Bladder microvascular endothelial cell (primary cell): ENCODE measurements around the gene IFIH1. TPM values are rescaled to one million over a fixed set of nuclear protein-coding genes. Genes with fewer than 3 reads are reported as not detected.

ENCODE experiments used
- total RNA-seq: library from RNA; depleted of rRNA; stranded (reverse); fragments of >200 nt; gene quantifications from 2 replicates; pipeline ENCODE4 v1.2.3, GENCODE V29; 2014

IFIH1 gene
- total RNA-seq = 8.4 and 23.6 TPM in 2 replicates

DNA sequence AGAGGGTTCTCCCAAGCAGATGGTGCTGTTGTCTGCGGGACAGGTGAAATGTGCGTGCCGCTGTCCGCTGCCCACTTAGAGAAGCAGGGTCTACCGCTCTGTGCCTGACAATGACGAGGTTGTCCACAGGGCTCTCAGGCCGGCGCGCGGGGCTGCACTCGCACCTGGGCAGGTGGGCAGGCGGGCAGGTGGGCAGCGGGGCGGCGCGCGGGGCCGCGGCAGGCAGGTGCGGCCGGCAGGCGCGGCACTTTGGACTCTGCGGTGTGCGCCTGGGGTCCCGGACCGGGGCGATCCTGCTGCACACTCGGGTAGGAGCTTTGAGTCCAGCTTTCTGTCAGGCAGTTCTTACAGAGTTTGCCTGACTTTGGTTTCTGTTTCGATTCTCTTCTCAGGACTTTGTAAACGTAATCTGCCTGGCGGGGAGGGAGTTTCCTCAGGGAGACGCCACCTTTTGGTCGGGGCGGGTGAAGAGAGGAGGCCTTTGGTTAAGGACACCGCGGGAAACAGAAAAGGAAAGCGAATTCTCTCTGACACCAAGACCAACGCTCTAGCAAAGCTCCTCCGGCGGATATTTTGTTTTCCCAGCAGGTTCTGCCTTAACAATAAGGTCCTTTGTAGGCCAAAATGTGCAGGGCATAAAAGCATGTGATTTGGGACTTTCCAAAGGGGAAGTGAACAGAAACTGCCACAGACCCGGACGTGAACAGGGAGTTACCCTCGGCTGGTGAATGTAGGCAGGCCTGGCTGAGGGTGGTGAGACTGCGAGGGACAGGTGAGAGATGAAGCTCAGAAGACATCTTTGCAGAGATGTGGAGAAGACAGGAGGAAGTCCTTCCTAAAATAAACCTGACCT, at the start of gene IFIH1:
TSS of gene IFIH1 (minus strand) at position 357 of the 853 bp plus-strand sequence. CDS start 377 bp downstream, outside the sequence.

DNA sequence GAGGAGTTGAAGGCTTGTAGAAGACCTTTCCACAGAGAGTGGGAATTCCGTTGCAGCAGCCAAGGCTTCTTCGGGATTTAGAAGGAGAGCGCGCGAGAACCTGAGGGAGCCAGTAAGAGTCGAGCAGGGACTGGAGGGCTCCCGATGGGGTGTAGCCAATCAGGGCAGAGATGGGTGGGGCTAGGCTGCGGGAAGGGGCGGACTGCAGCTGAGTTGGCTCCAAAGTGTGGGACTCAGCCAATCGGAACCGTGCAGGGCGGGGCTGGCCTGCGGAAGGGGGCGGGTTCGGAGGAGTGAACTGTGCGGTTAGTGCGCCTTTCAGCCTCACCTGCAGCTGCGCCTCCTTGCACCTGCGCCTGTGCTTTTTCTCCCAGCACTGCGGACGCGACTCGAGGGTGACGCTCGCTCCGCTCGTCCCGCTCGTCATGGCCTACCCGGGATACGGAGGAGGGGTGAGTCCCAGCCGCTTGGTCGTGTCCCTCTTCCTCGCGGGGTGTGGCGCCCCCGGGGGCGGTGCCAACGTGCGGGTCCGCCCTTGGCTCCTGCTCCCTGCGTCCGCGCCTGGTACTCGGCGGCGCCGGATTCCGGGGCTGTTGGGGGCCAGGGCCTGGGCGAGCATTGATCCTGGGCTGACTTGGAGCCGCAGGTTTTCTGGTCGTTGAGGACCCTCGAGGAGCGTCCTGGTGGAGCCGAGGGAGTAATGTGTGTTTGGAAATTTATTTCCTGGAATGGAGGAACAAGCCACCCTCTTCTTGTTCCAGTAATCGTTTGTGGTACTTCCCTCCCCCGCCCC, 25.5 kb upstream of the IFIH1 start, which contains the start of gene GCA:
TSS of gene GCA (plus strand) at position 309 of the 793 bp plus-strand sequence. CDS start at position 426, 117 bp downstream.

DNA sequence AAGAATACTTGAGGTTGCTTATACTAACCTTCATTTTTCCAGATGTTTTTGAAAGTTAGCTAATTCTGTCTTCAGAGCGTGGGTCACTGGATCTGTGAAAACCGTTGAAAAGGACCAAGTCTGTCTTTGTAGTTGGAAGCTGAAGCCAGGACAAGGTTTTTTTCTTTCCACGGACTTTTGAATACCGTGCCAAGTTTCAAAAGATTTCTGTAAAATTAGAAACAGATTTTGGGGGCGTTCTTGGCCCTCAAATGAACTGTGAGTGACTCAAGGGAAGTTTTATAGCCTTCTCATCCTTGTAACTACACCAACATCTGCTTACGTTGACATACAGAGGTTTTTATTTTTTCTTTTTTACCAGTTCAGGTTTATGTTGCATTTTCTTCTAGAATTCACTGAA, 75.2 kb downstream of the IFIH1 start, which contains the start of gene FAP:
TSS of gene FAP (minus strand) at position 152 of the 400 bp plus-strand sequence. CDS start at position 34, 118 bp downstream.

Other genes starting within 250 kb of the IFIH1 start
- gene DPP4, start 244.5 kb downstream of the IFIH1 start, total RNA-seq = 16.4 and 26.9 TPM in 2 replicates
- gene GCG, start 166.4 kb downstream of the IFIH1 start, total RNA-seq = not detected in 2 replicates
- gene FAP, start 75.2 kb downstream of the IFIH1 start, total RNA-seq = 9.7 and 12.1 TPM in 2 replicates
- 9.6 and 12.0 TPM in 2 replicates for gene GCA, start 25.4 kb upstream of the IFIH1 start, total RNA-seq